ENCODE results near the gene SMURF1.

- TF ChIP-seq CTCF (IDR thresholded peaks at IDR 0.05) (no peak), POLR2A (IDR thresholded peaks at IDR 0.05) (no peak)
Measured at GRCh38 chr7:99120501-99120900, 23.4 kb downstream of the SMURF1 start.
